SK-N-MC (cell line): ENCODE results near the gene CHFR.

ENCODE experiments used
- DNase-seq: peaks from one replicate; pipeline ENCODE4 v3.0.0-alpha.2; 2011; ENCODE audit warnings: low read depth, low spot score
- H3K27ac ChIP-seq: fragments of 200-600 bp; sonication (generic); 2 replicates; pipeline ENCODE4 v1.5.1; 2016; ENCODE audit warnings: mixed run types
- H3K36me3 ChIP-seq: fragments of 200-600 bp; sonication (generic); 2 replicates; pipeline ENCODE4 v1.6.1; 2017; ENCODE audit warnings: antibody characterized with exemption, low read length, mixed read lengths; ENCODE audit not compliant: insufficient read depth
- H3K4me3 ChIP-seq: fragments of 200-600 bp; sonication (generic); 2 replicates; pipeline ENCODE4 v1.5.1; 2016
- H3K9ac ChIP-seq: fragments of 200-600 bp; sonication (generic); 2 replicates; pipeline ENCODE4 v1.8.0; 2017; ENCODE audit warnings: mixed run types, mixed read lengths; ENCODE audit not compliant: insufficient read length
- H3K9me3 ChIP-seq: fragments of 200-600 bp; sonication (generic); 2 replicates; pipeline ENCODE4 v1.6.1; 2017; ENCODE audit warnings: low read depth, mild to moderate bottlenecking, antibody characterized with exemption, low read length, moderate library complexity, mixed read lengths
- EZH2 ChIP-seq: fragments of 200-600 bp; sonication (generic); IDR thresholded peaks from one replicate; pipeline ENCODE4 v1.6.1; 2017; ENCODE audit warnings: antibody characterized with exemption
- FOXP2 ChIP-seq: optimal IDR thresholded peaks from 2 replicates; pipeline ENCODE3; 2011; ENCODE audit warnings: mild to moderate bottlenecking, moderate library complexity; ENCODE audit not compliant: insufficient read depth; ENCODE audit errors: extremely low read length, control extremely low read depth
- POLR2AphosphoS5 ChIP-seq: IDR thresholded peaks from 2 replicates; pipeline ENCODE4 v1.6.1; 2012; ENCODE audit warnings: mild to moderate bottlenecking, low read depth, low read length, borderline replicate concordance

Gene CHFR

DNA sequence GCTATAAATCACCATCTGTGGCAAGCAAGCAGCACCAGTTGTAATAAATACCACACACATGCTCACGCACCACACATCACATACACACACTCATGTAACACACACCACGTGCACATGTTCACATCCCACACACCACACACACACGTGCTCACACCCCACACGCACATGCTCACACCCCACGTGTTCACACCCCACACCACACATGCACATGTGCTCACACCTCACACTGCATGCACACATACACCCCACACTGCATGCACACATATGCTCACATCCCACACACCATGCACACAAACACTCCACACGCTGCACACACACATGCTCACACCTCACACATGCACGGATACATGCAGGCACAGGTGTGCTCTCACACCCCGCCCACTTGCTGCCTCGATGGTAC lies 102.8 kb downstream of the CHFR start:
- DNase-seq = no peak
- Histone ChIP-seq H3K27ac (no peak overlapping the region), H3K9me3 (no peaks in the 10 kb centered on the region), H3K4me3 (no peak overlapping the region), H3K9ac (no peak overlapping the region), H3K36me3 (peaks cover 54% of the 10 kb centered on the region; the same call in 1 of the 2 replicates)
- TF ChIP-seq POLR2AphosphoS5 = no peak
- TF ChIP-seq EZH2 = no peak
- no peak for TF ChIP-seq FOXP2

DNA sequence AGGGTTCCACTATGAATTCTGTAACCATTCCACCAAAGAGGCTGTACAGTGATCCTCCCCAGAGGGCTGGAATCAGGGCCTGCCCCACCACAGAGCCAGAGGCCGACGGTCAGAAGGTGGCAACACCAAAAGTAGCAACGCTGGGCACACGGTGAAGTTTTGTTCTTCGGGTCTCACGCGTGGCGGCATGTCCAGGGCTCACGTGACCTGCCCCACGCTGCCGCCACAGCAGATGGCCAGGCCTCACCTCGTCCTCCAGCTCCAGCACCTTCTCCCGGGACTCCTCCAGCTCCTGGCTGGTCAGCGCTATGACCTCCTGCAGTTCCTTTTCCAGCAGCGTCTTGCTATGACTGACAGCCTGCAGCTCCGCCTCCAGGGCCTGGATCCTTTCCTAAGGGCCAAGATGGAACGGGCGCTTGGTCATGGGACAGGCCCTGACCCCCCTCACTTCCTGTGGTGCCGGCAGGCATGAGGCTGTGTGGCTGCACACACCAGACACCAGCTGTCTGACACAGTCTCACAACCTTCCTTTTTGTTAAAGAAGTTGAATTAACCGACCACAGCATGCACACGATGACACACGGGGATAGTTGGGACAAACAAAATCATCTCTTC lies 103.4 kb downstream of the CHFR start:
- peaks cover 52% of the 10 kb centered on the region; the same call in 1 of the 2 replicates for H3K36me3 ChIP-seq
- no peak overlapping the region for H3K27ac ChIP-seq
- H3K9me3 ChIP-seq = no peaks in the 10 kb centered on the region
- no peak overlapping the region for H3K4me3 ChIP-seq
- TF ChIP-seq POLR2AphosphoS5 (no peak), FOXP2 (no peak), EZH2 (no peak)
- no peak overlapping the region for H3K9ac ChIP-seq
- DNase-seq = no peak
